GM10847 (cell line): ENCODE results near the gene NR4A1.
A peak's percentile ranks its signal among the peaks of the same experiment; 100 is the strongest.

Experiments
- POLR2A ChIP-seq: IDR thresholded peaks from 2 replicates; pipeline ENCODE4 v1.6.1; 2011; ENCODE audit not compliant: insufficient read length; ENCODE audit errors: extremely low read depth

The NR4A1 gene

GRCh38 chr12:52050758-52051541 is at the start of gene NR4A1:
Gene NR4A1 (plus strand): TSS chr12:52051442. CDS start chr12:52054329, 2,887 bp downstream.
- peak; percentile 72 for TF ChIP-seq POLR2A

- TF ChIP-seq POLR2A = no peak
Observed at GRCh38 chr12:52003016-52003550, 48.2 kb upstream of the NR4A1 start.

GRCh38 chr12:52003591-52003990 is 47.7 kb upstream of the NR4A1 start:
- TF ChIP-seq POLR2A = no peak

- no peak for TF ChIP-seq POLR2A
Observed at GRCh38 chr12:52004042-52004648, 47.1 kb upstream of the NR4A1 start.

GRCh38 chr12:52005218-52005902 is 45.9 kb upstream of the NR4A1 start:
- TF ChIP-seq POLR2A = no peak

- TF ChIP-seq POLR2A = no peak
Observed at GRCh38 chr12:52005903-52006703, 45.1 kb upstream of the NR4A1 start.

- TF ChIP-seq POLR2A = no peak
Observed at GRCh38 chr12:52006726-52007157, 44.5 kb upstream of the NR4A1 start, which contains the start of gene TAMALIN. Gene TAMALIN (plus strand): TSS chr12:52006946. CDS start chr12:52007020, 74 bp downstream.

GRCh38 chr12:52007158-52007921 is 43.9 kb upstream of the NR4A1 start:
- TF ChIP-seq POLR2A = no peak

GRCh38 chr12:52007982-52008510 is 43.2 kb upstream of the NR4A1 start:
- no peak for TF ChIP-seq POLR2A

GRCh38 chr12:52009081-52009751 is 42.0 kb upstream of the NR4A1 start:
- TF ChIP-seq POLR2A = no peak

GRCh38 chr12:52010152-52010622 is 41.1 kb upstream of the NR4A1 start:
- no peak for TF ChIP-seq POLR2A

- TF ChIP-seq POLR2A = no peak
Observed at GRCh38 chr12:52010692-52011601, 40.3 kb upstream of the NR4A1 start.
